ENCODE data around the gene LTBP1. TPM values are rescaled to one million over a fixed set of nuclear protein-coding genes. Genes with fewer than 3 reads are reported as not detected.

LTBP1 gene
- total and polyA plus RNA-seq, 10 of the 15 experiments (the other 5 are each of a cell fraction or from before 2014, with no cell fraction given) = 0.01 to 0.28 (median 0.12) TPM; not detected in 2

- Histone ChIP-seq H3K36me3 (ENCODE audit: control insufficient read depth in 2 of 2, insufficient read depth in 2 of 2, low read length in 1 of 2) (no peaks in the 10 kb centered on the region), H3K9ac (ENCODE audit: control insufficient read depth, insufficient read depth, low read length) (no peak overlapping the region), H3K27ac (ENCODE audit: control insufficient read depth, insufficient read depth) (no peak overlapping the region), H3K27me3 (replicated peaks in 1 of 2; ENCODE audit: control insufficient read depth in 2 of 2, insufficient read depth in 2 of 2, low read length in 1 of 2) (0 out of 4 replicates have a peak, but pooled peaks cover 0 to 5% of the 10 kb centered on the region in 2 experiments), H3K9me3 (replicated peaks; ENCODE audit: control insufficient read depth, insufficient read depth, low read length) (no peaks in the 10 kb centered on the region), H3K4me1 (ENCODE audit: control insufficient read depth, insufficient read depth, low read length) (no peaks in the 10 kb centered on the region), H2AFZ (ENCODE audit: control insufficient read depth, low read depth, low read length) (no peak overlapping the region), H3K4me2 (ENCODE audit: control insufficient read depth, insufficient read depth) (no peak overlapping the region), H4K20me1 (ENCODE audit: control insufficient read depth, insufficient read depth) (no peaks in the 10 kb centered on the region), H3K79me2 (ENCODE audit: control insufficient read depth, insufficient read depth, low read length) (no peaks in the 10 kb centered on the region), H3K4me3 (no peak overlapping the region)
- no peak for FAIRE-seq
- in situ Hi-C loops (cut with MboI) = no loop called here
- BruUV-seq (replicated peaks) = no TSS peak
- ATAC-seq = no peak
- ChIA-PET POLR2A (no interaction called here), CTCF (no interaction called here), SMC1A (ENCODE audit: uncharacterized antibody, unreplicated experiment) (interaction anchor here (0.7 kb wide), 1 partner anchor 153 kb away, joined by 3 read pairs; no protein-coding TSS in a partner anchor), RAD21 (ENCODE audit: unreplicated experiment) (no interaction called here)
- 31% methylated on average over 4 of the region's 4 CpGs for WGBS (ENCODE audit: insufficient coverage, insufficient replicate concordance, low lambda C conversion rate, missing lambda C conversion rate)
- no peak for DNase-seq (ENCODE audit: low read depth, low spot score)
- intact Hi-C loops (cut with micrococcal nuclease; ENCODE audit: unreplicated experiment) = no loop called here
- no peak for TF ChIP-seq PAX5 (IDR thresholded peaks at IDR 0.05; ENCODE audit: borderline replicate concordance, low read depth, low read length)
- TF ChIP-seq SUZ12 (IDR thresholded peaks at IDR 0.05; ENCODE audit: unreplicated experiment) = no peak
- TF ChIP-seq RCOR1 (conservative IDR thresholded peaks at IDR 0.05; ENCODE audit: low read depth, low read length) = no peak
- no peak for TF ChIP-seq RUNX3 (IDR thresholded peaks at IDR 0.05; ENCODE audit: low read length)
- no peak for TF ChIP-seq GABPA (IDR thresholded peaks at IDR 0.05; ENCODE audit: low read depth)
- no peak for TF ChIP-seq NRF1 (conservative IDR thresholded peaks at IDR 0.05; ENCODE audit: low read depth, low read length)
- TF ChIP-seq TBL1XR1 (IDR thresholded peaks at IDR 0.05; ENCODE audit: low read depth, low read length) = no peak
- TF ChIP-seq RELA (IDR thresholded peaks at IDR 0.05; ENCODE audit: borderline replicate concordance, partially characterized antibody) = no peak
- no peak for TF ChIP-seq YBX1 (IDR thresholded peaks at IDR 0.05)
- no peak for TF ChIP-seq MTA3 (IDR thresholded peaks at IDR 0.05; ENCODE audit: borderline replicate concordance, low read length)
- TF ChIP-seq, protein P1, sequence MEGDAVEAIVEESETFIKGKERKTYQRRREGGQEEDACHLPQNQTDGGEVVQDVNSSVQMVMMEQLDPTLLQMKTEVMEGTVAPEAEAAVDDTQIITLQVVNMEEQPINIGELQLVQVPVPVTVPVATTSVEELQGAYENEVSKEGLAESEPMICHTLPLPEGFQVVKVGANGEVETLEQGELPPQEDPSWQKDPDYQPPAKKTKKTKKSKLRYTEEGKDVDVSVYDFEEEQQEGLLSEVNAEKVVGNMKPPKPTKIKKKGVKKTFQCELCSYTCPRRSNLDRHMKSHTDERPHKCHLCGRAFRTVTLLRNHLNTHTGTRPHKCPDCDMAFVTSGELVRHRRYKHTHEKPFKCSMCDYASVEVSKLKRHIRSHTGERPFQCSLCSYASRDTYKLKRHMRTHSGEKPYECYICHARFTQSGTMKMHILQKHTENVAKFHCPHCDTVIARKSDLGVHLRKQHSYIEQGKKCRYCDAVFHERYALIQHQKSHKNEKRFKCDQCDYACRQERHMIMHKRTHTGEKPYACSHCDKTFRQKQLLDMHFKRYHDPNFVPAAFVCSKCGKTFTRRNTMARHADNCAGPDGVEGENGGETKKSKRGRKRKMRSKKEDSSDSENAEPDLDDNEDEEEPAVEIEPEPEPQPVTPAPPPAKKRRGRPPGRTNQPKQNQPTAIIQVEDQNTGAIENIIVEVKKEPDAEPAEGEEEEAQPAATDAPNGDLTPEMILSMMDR (IDR thresholded peaks at IDR 0.05 in 2 of 3, conservative IDR thresholded peaks at IDR 0.05 in 1 of 3; ENCODE audit: control insufficient read depth in 2 of 3, extremely low read depth in 1 of 3, insufficient read depth in 1 of 3, low read depth in 3 of 3, low read length in 3 of 3) = no peak
- no peak for TF ChIP-seq TAF1 (IDR thresholded peaks at IDR 0.05; ENCODE audit: borderline replicate concordance, low read depth, low read length)
- TF ChIP-seq, protein P2, sequence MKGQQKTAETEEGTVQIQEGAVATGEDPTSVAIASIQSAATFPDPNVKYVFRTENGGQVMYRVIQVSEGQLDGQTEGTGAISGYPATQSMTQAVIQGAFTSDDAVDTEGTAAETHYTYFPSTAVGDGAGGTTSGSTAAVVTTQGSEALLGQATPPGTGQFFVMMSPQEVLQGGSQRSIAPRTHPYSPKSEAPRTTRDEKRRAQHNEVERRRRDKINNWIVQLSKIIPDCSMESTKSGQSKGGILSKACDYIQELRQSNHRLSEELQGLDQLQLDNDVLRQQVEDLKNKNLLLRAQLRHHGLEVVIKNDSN (IDR thresholded peaks at IDR 0.05; ENCODE audit: borderline replicate concordance, extremely low read length, insufficient read depth, low read depth, low read length) = no peak
- TF ChIP-seq BRCA1 (IDR thresholded peaks at IDR 0.05; ENCODE audit: low read depth, low read length) = no peak
- TF ChIP-seq, protein P3, sequence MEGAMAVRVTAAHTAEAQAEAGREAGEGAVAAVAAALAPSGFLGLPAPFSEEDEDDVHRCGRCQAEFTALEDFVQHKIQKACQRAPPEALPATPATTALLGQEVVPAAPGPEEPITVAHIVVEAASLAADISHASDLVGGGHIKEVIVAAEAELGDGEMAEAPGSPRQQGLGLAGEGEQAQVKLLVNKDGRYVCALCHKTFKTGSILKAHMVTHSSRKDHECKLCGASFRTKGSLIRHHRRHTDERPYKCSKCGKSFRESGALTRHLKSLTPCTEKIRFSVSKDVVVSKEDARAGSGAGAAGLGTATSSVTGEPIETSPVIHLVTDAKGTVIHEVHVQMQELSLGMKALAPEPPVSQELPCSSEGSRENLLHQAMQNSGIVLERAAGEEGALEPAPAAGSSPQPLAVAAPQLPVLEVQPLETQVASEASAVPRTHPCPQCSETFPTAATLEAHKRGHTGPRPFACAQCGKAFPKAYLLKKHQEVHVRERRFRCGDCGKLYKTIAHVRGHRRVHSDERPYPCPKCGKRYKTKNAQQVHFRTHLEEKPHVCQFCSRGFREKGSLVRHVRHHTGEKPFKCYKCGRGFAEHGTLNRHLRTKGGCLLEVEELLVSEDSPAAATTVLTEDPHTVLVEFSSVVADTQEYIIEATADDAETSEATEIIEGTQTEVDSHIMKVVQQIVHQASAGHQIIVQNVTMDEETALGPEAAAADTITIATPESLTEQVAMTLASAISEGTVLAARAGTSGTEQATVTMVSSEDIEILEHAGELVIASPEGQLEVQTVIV (IDR thresholded peaks at IDR 0.05; ENCODE audit: borderline replicate concordance, partially characterized antibody) = no peak
- no peak for TF ChIP-seq ZNF217 (IDR thresholded peaks at IDR 0.05)
- no peak for TF ChIP-seq PAX8 (IDR thresholded peaks at IDR 0.05)
- TF ChIP-seq NFXL1 (IDR thresholded peaks at IDR 0.05; ENCODE audit: borderline replicate concordance) = no peak
- no peak for TF ChIP-seq EED (IDR thresholded peaks at IDR 0.05; ENCODE audit: low read depth)
These were observed 193.2 kb downstream of the LTBP1 start for GRCh38 chr2:33139949-33140348.

Data from GM12878 (cell line).